GM04503 (cell line): ENCODE data around the gene TCOF1.
A peak's percentile ranks its signal among the peaks of the same experiment; 100 is the strongest.

Experiments used
- DNase-seq: peaks from one replicate; pipeline ENCODE4 v3.0.0-alpha.2; 2012; ENCODE audit warnings: low read depth

Gene TCOF1

DNA sequence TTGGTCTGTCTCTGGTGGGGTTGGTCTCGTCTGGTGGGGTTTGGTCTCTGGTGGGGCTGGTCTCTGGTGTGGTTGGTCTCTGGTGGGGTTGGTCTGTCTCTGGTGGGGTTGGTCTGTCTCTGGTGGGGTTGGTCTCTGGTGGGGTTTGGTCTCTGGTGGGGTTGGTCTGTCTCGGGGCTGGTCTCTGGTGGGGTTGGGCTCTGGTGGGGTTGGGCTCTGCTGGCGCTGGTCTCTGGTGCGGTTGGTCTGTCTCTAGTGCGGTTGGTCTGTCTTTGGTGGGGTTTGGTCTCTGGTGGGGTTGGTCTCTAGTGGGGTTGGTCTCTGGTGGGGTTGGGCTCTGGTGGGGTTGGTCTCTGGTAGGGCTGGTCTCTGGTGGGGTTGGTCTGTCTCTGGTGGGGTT is 71.5 kb downstream of the TCOF1 start:
- DNase-seq = no peak

DNA sequence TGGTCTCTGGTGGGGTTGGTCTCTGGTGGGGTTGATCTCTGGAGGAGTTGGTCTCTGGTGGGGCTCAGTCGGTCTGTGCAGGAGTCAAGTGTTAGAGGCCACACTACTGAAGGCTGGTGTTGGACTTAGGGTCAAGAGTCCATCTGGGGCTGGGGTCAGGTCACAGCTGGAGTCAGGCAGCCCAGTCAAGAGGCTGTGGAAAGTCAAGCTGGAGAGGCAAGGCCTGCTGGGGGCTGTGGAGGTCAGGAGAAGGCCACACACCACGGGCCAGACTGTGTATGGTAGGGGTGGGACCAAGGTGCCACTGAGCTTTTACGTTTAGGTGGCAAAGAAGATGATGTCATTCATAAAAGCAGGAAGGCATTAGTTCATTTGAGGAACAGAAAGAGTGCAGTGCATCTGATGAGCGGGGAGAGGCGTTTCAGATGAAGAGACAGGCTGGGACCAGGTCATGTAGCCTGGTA is 71.9 kb downstream of the TCOF1 start:
- DNase-seq = no peak

DNA sequence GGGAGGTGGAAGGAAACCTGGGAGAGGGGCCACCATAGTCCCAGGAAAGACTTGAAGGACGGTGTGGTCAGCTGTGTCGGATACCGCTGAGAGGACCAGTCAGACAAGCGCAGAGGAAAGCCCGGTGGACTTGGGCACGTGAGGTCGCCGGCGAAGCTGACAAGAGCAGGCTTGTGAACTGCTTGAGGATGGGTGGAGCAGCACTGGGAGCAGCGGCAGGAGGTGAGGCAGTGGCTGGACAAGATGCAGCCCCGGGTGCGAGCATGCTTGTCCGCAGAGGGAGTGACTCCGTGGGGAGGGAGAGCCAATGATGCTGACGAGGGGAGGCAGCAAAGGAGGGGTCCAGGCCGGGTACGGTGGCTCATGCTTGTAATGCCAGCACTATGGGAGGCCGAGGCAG is 73.6 kb downstream of the TCOF1 start:
- no peak for DNase-seq

DNA sequence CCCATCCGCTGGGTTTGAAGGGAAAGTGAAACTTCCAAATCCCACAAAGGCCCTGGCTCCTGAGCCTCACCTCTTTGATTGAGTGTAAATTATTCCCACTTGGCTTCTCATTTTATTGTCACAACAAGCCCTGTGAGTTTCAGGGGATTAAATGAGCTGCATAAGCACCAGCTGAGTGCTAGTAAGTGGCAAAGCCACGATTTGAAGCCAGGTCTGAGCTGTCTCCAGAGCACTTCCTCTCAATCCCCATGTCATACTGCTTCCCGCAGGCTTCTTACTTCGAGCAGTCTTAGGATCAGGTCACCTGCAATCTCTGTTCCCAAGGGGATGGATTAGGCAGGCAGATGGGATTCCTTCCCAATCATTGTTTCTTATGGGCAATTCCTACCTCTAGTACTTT is 74.1 kb downstream of the TCOF1 start:
- DNase-seq = no peak

DNA sequence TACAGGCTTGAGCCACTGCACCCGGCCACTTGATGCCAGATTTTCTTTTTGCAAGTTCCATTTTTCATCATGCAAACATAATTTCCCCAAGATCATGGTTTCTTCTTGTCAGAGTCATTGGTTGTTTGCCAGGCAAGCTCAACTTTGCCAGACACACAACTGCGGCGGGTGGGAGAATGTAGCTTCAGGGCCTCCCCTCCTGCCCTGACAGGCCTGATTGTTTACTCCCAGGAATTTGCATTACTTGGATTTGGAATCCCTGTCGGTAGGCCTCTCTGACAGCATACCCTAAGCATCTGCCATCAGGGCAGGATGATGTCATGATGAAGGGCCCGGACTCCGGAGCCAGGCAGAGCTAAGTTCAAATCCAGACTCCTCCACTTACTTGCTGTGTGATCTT is 77.0 kb downstream of the TCOF1 start:
- peak; percentile 57 for DNase-seq

DNA sequence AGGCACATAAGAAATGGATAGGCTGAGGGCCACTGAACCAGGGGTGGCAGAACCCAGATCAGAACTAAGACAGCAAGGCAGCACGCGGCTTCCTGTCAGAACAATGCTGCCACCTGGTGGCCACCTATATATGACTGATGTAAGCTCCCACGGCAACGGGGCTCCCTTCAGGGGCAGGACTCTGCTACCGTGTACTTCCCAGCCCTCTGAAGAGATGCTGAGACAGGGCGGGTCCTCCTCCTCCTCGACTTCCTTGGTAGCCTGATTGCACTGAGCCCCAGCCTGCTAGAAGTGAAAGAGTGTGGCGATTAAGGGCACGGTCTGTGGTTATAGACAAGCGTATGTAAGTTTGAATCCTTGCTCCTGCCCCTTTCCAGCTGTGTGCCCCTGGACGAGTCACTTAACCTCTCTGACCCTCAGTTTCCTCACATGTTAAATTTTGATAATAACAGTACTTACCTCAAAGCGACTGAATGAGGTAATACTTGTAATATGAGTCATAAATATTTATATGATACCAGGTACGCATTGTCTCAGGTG is 78.7 kb downstream of the TCOF1 start:
- no peak for DNase-seq

DNA sequence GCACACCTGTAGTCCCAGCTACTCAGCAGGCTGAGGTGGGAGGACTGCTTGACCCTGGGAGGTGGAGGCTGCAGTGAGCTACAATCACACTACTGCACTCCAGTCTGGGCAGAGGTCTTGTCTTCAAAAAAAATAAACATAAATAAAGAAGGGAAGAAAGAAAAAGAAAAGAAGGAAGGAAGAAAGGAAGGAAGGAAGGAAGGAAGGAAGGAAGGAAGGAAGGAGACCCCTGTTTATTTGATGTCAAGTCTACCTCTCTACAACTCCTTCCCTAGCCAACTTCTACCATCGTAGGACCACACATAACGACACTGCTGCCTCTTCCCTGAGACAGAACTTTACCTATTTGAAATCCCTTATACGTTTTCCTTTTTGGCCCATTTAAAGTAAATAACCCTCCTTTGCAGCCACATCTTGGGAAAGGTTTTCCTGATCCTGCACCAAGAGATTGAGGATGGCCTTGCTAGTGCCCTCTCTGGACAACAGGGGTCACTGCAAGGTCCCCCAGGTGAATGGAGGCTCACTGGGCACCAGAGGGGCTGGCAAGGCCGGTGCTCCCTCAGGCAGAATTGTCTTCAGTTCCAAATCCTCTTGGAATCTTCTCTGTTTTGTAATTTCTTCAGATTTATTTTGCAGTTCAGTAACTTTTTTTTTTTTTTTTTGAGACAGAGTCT is 81.5 kb downstream of the TCOF1 start:
- DNase-seq = no peak

DNA sequence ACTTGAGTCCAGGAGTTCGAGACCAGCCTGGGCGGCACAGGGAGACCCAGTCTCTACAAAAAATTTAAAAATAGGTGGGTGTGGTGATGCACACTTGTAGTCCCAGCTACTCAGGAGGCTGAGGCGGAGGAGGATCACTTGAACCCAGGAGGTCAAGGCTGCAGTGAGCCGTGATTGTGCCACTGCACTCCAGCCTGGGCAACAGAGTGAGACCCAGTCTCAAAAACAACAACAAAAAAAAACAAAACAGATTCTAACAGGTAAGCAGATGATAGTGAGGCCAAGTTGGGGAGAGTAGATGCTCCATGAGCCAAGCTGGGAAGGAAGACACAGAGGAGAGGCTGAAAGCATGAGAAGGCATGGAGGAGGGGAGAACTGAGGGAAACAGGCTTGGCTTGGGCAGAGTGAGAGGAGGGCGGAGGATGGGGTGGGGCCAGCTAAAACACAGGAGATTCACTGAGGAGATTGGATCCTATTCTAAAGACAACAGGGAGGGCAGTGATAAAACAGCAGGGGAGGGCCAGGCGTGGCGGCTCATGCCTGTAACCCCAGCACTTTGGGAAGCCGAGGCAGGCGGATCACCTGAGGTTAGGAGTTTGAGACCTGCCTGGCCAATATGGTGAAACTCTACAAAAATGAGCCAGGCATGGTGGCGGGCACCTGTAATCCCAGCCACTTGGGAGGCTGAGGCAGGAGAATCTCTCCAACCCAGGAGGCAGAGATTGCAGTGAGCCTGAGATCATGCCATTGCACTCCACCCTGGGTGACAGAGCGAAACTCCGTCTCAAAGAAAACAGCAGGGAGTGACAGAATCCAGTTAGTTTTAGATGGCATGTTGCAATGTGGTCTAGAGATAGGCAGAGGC is 83.7 kb downstream of the TCOF1 start:
- no peak for DNase-seq

DNA sequence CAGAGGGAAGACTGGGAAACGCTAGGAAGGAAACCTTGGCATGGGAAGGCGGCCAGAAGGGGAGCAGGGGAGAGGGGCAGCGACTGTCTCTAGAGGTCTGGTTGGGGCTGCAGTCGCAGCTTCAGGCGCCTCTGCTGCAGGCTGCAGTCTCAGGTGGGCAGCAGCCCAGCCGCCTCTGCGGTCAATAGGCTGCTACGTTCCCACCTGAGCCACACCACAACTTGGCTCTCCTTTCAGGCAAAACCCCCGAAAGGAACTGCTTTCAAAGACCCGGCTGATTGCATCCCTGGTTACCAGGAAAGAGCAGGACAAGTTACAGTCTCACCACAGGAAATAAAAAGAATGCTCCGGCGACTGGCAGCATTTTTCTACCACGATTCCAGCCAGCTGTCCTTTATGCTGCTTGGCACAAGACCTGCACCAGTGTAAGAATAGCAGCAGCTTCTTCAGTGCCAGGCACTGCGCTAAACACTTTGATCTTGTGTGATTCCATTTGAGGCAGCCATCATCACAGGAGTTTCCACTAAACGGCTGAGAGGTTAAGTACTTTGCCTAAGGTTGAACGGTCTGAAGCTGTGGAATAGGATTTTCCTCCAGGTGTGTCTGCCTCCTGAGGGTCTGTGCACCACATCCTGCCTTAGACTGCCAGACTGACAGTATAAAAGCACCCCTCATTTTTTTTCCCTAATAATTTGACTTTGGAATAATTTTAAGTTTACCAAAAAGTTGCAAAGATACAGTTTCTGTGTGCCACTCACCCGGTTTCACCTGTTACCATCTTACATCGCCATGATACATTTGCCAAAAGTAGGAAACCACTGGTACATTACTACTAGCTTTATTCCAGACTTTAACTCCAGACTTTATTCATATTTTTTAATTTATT is 84.6 kb downstream of the TCOF1 start:
- DNase-seq = no peak

DNA sequence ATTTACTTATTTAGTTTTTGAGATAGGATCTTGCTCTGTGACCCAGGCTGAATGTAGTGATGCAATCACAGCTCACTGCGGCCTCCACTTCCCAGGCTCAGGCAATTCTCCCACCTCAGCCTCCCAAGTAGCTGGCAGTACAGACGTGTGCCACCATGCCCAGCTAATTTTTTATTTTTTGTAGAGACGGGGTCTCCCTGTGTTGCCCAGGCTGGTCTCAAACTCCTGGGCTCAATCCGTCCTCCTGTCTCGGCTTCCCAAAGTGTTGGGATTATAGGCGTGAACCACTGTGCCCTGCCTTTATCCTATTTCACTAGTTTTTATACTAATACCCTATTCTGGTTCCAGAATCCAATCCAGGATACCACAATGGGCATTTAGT is 85.2 kb downstream of the TCOF1 start:
- no peak for DNase-seq

DNA sequence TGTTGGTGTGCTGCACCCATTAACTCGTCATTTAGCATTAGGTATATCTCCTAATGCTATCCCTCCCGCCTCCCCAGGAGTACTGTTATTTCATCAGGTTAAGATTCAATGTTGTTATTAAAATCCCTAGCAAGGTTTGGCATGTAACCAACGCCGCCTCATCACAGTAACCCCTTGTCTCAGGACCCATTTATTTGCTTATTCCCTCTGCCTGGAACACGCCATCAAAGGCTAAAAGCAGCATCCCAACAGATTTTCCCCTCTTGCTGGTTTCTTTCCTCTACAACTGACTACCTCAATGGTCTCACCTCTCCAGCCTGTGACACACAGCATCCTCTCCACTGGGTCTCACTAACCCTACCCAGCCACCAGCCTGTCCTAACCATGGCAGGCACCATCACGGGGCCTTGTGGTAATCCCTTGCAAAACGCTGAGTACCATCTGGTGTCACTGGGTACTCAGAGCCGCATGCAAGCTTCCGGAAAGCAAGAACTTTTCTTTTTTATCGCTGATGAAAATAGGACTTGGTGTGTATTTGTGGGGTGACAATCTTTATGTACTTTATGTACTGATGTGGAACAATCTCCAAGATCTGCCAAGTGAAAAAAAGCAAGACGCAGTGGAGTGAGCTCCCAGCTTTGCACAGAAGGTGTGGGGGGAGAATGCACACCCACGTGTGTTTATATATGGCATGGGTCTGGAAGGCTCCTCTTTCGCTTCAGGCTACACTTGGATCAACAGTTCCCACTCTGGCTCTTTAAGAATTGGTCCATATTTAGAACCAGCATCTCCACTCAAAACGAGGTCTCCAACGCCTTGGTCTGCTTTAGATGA is 86.0 kb downstream of the TCOF1 start:
- DNase-seq = no peak

DNA sequence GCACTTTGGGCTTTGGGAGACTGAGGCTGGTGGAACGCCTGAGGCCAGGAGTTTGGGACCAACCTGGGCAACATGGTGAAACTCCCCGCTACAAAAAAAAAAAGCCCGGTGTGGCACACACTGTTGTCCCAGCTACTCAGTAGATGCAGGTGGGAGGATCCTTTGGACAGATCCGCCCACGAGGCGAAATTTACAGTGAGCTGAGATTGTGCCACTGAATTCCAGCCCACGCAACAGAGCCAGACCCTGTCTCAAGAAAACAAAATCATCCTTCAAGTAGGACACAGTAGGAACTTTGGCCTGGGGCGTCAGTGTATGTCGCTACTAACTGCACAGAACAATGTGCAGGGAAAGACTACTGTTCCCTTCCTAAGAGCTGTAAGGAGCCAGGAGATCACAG is 87.3 kb downstream of the TCOF1 start:
- DNase-seq = no peak

DNA sequence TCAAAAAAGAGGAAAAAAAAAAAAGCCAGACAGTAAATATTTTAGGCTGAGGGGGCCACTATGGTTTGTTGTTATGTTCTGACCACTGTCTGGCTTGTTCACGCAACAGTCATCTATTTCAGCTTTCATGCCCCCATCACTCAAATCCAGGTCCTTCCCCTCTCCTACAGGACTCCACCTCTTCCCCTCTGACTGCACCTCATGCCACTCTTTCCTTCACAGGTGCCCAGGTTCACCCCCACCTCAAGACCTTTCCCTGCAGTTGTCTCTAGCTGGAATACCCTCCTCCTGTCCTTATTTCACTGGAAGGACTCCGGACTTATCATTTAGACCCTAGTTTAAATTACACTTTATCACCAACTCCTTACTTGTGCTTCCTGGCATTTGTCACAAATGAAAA is 88.6 kb downstream of the TCOF1 start:
- no peak for DNase-seq

DNA sequence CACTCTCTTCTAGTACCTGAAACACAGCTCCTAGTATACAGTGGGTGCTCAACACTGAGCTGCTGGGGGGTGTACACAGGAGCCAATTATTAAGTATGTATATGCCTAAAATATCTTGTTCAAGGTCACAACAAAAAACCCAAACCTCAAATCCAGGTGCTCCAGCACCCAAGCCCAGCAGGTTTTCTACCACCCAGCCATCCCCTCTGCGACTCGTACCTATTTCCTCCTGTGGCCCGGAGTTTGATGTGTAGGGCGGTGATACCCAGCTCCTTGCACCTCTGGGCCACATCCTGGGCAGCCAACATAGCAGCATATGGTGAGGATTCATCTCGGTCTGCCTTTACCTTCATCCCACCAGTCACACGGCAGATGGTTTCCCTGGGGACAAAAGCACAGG is 89.1 kb downstream of the TCOF1 start:
- DNase-seq = no peak

DNA sequence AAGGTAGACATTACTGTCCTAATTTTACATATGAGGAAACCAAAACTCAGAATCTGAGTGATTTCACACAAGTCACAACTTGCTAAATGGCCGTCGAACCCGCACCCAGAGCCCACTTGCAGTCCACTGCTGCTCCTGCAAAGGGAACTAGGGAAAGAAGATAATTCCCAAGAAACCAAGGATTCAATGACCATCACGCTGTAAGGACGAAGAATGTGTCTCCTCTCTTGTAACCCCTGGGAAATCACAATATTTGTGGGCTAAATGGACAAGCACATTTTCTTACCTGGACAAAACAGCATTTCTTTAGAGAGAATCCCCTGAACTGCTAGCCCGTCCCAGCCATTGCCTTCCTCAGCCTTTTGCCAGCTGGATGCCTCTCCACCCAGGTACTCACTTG is 89.7 kb downstream of the TCOF1 start:
- DNase-seq = no peak

DNA sequence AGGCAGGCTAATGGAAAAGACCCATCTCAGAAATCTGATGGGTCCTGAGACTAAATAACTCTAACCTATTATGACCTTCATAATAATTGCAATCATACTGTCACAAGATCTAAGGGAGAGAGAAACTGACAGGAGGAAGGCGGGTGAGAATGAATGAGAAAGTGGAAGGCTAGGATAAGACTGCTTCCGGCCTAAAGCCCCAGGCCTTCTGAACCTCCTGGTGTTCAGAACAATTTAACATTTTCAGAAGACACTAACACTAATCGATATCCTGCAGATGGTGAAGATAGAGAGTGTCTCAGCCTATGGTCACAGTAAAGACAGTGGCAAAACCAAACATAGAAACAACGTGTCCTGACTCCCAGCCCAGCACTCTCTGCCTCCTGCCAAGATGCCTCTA is 90.8 kb downstream of the TCOF1 start:
- no peak for DNase-seq

DNA sequence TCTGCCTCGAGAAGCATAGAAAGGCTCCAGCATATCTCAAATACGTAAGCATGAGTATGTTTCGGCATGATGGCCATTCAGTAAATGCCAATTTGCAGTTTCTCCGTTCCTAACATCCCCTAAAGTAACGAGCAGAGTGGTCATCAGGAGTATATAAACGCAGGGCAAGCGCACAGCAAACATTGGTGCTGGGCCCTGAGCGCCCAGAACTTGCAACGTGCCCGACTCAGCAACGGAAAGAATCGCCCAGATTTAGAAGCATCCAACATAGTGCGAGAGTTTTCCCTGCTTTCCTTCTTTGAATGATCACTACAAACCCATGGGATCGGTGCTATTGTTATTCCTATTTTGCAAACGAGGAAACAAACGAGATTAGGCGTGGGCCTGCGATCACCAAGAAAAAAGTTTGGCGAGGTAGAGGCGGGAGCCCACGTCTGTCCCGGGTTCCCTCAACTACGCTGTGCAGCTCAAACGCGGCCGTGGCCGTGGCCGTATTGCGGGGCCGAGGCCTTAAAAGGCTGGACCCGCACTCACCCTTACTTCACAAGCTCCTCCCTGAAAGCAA is 91.5 kb downstream of the TCOF1 start:
- no peak for DNase-seq
